ENCODE results near the gene PLA2G6. TPM values are rescaled to one million over a fixed set of nuclear protein-coding genes. Genes with fewer than 3 reads are reported as not detected.

Gene PLA2G6
- total RNA-seq, 1 donor from 2014 or later = 22.5 TPM

DNA sequence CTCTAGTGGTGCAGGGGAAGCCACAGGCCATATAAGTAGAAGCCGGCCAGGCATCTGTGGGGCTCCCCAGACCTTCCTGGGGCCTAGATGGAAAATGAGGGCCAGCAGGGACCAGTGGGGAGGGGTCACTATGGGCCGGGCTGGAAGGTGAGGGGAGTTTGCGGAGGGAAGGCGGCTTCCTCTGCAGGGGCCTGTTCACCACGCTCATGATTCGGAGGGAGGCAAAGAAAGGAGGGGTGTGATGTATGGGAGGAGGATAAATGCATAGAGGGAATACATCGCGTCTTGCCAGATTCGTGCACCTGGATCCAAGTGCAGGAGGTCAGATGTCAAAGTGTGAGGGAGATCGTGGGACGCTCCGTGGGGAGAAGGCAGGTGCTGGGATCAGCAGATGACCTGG is 104.5 kb downstream of the PLA2G6 start:
- Mint-ChIP-seq H3K4me3 (ENCODE audit: unreplicated experiment) (no peak overlapping the region), H3K9me3 (ENCODE audit: unreplicated experiment) (no peaks in the 10 kb centered on the region), H3K36me3 (ENCODE audit: low read depth, unreplicated experiment) (peaks cover 14% of the 10 kb centered on the region), H3K4me1 (ENCODE audit: unreplicated experiment) (no peaks in the 10 kb centered on the region), H3K27me3 (ENCODE audit: unreplicated experiment) (peaks cover 15% of the 10 kb centered on the region), H3K27ac (ENCODE audit: unreplicated experiment) (no peak overlapping the region)
- TF ChIP-seq, protein P1, sequence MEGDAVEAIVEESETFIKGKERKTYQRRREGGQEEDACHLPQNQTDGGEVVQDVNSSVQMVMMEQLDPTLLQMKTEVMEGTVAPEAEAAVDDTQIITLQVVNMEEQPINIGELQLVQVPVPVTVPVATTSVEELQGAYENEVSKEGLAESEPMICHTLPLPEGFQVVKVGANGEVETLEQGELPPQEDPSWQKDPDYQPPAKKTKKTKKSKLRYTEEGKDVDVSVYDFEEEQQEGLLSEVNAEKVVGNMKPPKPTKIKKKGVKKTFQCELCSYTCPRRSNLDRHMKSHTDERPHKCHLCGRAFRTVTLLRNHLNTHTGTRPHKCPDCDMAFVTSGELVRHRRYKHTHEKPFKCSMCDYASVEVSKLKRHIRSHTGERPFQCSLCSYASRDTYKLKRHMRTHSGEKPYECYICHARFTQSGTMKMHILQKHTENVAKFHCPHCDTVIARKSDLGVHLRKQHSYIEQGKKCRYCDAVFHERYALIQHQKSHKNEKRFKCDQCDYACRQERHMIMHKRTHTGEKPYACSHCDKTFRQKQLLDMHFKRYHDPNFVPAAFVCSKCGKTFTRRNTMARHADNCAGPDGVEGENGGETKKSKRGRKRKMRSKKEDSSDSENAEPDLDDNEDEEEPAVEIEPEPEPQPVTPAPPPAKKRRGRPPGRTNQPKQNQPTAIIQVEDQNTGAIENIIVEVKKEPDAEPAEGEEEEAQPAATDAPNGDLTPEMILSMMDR (IDR thresholded peaks at IDR 0.05; ENCODE audit: unreplicated experiment) = no peak
- DNase-seq (ENCODE audit: low spot score) = no peak

DNA sequence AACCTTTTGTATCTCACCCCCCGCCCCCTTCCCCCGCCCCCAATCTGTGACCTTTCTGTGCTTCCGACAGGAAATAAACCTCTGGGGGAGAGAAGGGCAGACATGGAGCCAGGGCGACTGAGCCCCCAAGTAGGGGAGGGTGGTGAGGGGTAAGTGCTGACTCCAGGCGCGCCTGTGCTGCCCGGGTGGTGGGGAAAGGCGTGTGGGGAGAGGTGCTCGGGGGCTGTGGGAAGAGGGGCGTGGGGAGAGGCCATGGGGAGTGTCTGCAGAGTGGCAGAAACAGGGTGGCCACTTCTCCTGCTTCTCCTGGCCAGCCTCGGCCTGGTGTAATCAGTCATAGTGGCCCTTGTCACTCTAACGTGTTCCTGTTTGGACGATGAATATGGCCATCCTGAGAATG is 105.7 kb downstream of the PLA2G6 start:
- Mint-ChIP-seq H3K27ac (ENCODE audit: unreplicated experiment) (no peak overlapping the region), H3K27me3 (ENCODE audit: unreplicated experiment) (peaks cover 15% of the 10 kb centered on the region), H3K36me3 (ENCODE audit: low read depth, unreplicated experiment) (peaks cover 14% of the 10 kb centered on the region), H3K4me3 (ENCODE audit: unreplicated experiment) (no peak overlapping the region), H3K4me1 (ENCODE audit: unreplicated experiment) (no peaks in the 10 kb centered on the region), H3K9me3 (ENCODE audit: unreplicated experiment) (no peaks in the 10 kb centered on the region)
- no peak for DNase-seq (ENCODE audit: low spot score)
- TF ChIP-seq, protein P1 (IDR thresholded peaks at IDR 0.05; ENCODE audit: unreplicated experiment) = no peak

GRCh38 chr22:38075105-38075825 is 106.4 kb downstream of the PLA2G6 start:
- no peak overlapping the region for H3K4me3 Mint-ChIP-seq (ENCODE audit: unreplicated experiment)
- DNase-seq (ENCODE audit: low spot score) = no peak
- peaks cover 17% of the 10 kb centered on the region for H3K27me3 Mint-ChIP-seq (ENCODE audit: unreplicated experiment)
- no peak overlapping the region for H3K27ac Mint-ChIP-seq (ENCODE audit: unreplicated experiment)
- TF ChIP-seq, protein P1 (IDR thresholded peaks at IDR 0.05; ENCODE audit: unreplicated experiment) = no peak
- no peaks in the 10 kb centered on the region for H3K4me1 Mint-ChIP-seq (ENCODE audit: unreplicated experiment)
- no peaks in the 10 kb centered on the region for H3K9me3 Mint-ChIP-seq (ENCODE audit: unreplicated experiment)
- peaks cover 14% of the 10 kb centered on the region for H3K36me3 Mint-ChIP-seq (ENCODE audit: low read depth, unreplicated experiment)

GRCh38 chr22:38074181-38075104 is 107.2 kb downstream of the PLA2G6 start:
- H3K27me3 Mint-ChIP-seq (ENCODE audit: unreplicated experiment) = peaks cover 13% of the 10 kb centered on the region
- H3K4me1 Mint-ChIP-seq (ENCODE audit: unreplicated experiment) = no peaks in the 10 kb centered on the region
- peaks cover 11% of the 10 kb centered on the region for H3K36me3 Mint-ChIP-seq (ENCODE audit: low read depth, unreplicated experiment)
- H3K9me3 Mint-ChIP-seq (ENCODE audit: unreplicated experiment) = no peaks in the 10 kb centered on the region
- no peak overlapping the region for H3K4me3 Mint-ChIP-seq (ENCODE audit: unreplicated experiment)
- H3K27ac Mint-ChIP-seq (ENCODE audit: unreplicated experiment) = no peak overlapping the region
- peak; percentile 50 for DNase-seq (ENCODE audit: low spot score)
- TF ChIP-seq, protein P1 (IDR thresholded peaks at IDR 0.05; ENCODE audit: unreplicated experiment) = peak; percentile 25
